ENCODE results near the gene VPREB3. TPM values are rescaled to one million over a fixed set of nuclear protein-coding genes. Genes with fewer than 3 reads are reported as not detected.

VPREB3 gene
- total and polyA plus RNA-seq, 2 donors from 2014 or later, result 1.0 to 1.3 TPM

DNA sequence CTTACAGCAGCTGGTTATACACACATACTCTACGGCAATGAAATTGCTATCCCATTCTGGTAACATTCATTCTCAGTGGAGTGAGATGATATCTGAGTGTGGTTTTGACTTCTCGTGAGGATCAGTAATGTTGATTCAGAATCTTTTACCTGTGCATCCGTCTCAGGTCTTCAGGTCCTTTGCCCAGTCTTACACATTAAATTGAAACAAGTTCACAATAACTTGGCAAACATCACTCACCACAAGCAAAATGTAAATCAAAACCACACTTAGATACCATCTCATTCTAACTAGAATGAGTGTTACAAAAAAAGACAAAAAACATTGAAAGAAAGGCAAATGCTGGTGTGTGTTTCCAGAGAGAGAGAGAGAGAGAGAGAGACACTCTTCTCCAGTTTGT is 49.4 kb downstream of the VPREB3 start:
- Histone ChIP-seq H3K27ac (ENCODE audit: low read depth in 2 of 2, low read length in 2 of 2) (no peak overlapping the region), H3K9ac (ENCODE audit: low read length in 3 of 3) (no peak overlapping the region), H3K36me3 (ENCODE audit: control insufficient read depth in 2 of 3, insufficient read depth in 3 of 3, low read length in 3 of 3) (peaks cover 9 to 78% (median 60%) of the 10 kb centered on the region in 3 donors), H3K27me3 (ENCODE audit: control insufficient read depth, insufficient read depth, low read length) (no peaks in the 10 kb centered on the region), H3K4me1 (ENCODE audit: control insufficient read depth in 2 of 3, insufficient read depth in 2 of 3, low read depth in 1 of 3, low read length in 3 of 3) (peaks cover 0 to 2% (median 0%) of the 10 kb centered on the region in 3 donors), H3K4me3 (ENCODE audit: low read length in 3 of 3) (no peak overlapping the region), H3K9me3 (ENCODE audit: control insufficient read depth in 2 of 3, insufficient read depth in 1 of 3, low read length in 3 of 3) (no peaks in the 10 kb centered on the region)
- DNase-seq (no peak), FAIRE-seq (no peak)
- TF ChIP-seq, protein P1, sequence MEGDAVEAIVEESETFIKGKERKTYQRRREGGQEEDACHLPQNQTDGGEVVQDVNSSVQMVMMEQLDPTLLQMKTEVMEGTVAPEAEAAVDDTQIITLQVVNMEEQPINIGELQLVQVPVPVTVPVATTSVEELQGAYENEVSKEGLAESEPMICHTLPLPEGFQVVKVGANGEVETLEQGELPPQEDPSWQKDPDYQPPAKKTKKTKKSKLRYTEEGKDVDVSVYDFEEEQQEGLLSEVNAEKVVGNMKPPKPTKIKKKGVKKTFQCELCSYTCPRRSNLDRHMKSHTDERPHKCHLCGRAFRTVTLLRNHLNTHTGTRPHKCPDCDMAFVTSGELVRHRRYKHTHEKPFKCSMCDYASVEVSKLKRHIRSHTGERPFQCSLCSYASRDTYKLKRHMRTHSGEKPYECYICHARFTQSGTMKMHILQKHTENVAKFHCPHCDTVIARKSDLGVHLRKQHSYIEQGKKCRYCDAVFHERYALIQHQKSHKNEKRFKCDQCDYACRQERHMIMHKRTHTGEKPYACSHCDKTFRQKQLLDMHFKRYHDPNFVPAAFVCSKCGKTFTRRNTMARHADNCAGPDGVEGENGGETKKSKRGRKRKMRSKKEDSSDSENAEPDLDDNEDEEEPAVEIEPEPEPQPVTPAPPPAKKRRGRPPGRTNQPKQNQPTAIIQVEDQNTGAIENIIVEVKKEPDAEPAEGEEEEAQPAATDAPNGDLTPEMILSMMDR (IDR thresholded peaks at IDR 0.05; ENCODE audit: borderline replicate concordance, extremely low read depth, insufficient read depth), result no peak
- intact Hi-C loops (cut with DNase I), result no loop called here

DNA sequence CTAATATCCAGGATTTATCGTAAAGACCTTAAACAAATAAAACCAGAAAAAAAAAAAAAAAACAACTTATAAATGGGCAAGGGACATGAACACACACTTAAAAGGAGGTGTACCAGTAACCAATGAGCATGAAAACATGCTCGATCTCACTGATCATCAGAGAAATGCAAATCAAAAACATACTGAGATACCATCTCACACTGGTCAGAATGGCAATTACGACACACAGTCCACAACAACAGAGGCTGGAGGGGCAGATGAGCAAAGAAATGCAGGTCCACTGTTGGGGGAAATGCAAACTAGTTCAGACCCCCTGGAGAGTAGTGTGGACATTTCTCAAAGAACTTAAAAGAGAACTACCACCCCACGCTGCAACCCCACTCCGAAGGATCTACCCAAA is 50.2 kb downstream of the VPREB3 start:
- H3K4me3 ChIP-seq (ENCODE audit: low read length in 3 of 3), result no peak overlapping the region
- H3K36me3 ChIP-seq (ENCODE audit: control insufficient read depth in 2 of 3, insufficient read depth in 3 of 3, low read length in 3 of 3), result peaks cover 6 to 75% (median 52%) of the 10 kb centered on the region in 3 donors
- TF ChIP-seq, protein P1 (IDR thresholded peaks at IDR 0.05; ENCODE audit: borderline replicate concordance, extremely low read depth, insufficient read depth), result no peak
- no peak for DNase-seq
- H3K9ac ChIP-seq (ENCODE audit: low read length in 3 of 3), result no peak overlapping the region
- intact Hi-C loops (cut with DNase I), result no loop called here
- no peaks in the 10 kb centered on the region for H3K9me3 ChIP-seq (ENCODE audit: control insufficient read depth in 2 of 3, insufficient read depth in 1 of 3, low read length in 3 of 3)
- peaks cover 0 to 2% (median 0%) of the 10 kb centered on the region in 3 donors for H3K4me1 ChIP-seq (ENCODE audit: control insufficient read depth in 2 of 3, insufficient read depth in 2 of 3, low read depth in 1 of 3, low read length in 3 of 3)
- no peak for FAIRE-seq
- no peaks in the 10 kb centered on the region for H3K27me3 ChIP-seq (ENCODE audit: control insufficient read depth, insufficient read depth, low read length)
- no peak overlapping the region for H3K27ac ChIP-seq (ENCODE audit: low read depth in 2 of 2, low read length in 2 of 2)

Other genes with a start within 250 kb of the VPREB3 start
- gene IGLL1, start 174.1 kb downstream of the VPREB3 start, total RNA-seq, result not detected
- not detected for gene IGLL1, start 174.1 kb downstream of the VPREB3 start, polyA plus RNA-seq (ENCODE audit: insufficient read depth, low read depth, low replicate concordance)
- 1.1 TPM for gene DRICH1, start 122.1 kb downstream of the VPREB3 start, total RNA-seq
- gene DRICH1, start 122.1 kb downstream of the VPREB3 start, polyA plus RNA-seq (ENCODE audit: insufficient read depth, low read depth, low replicate concordance), result 1.3 TPM
- 0.60 TPM for gene RGL4, start 63.4 kb downstream of the VPREB3 start, total RNA-seq
- gene RGL4, start 63.4 kb downstream of the VPREB3 start, polyA plus RNA-seq (ENCODE audit: insufficient read depth, low read depth, low replicate concordance), result 0.80 TPM
- 6.6 TPM for gene ZNF70, start 3.3 kb downstream of the VPREB3 start, total RNA-seq
- gene ZNF70, start 3.3 kb downstream of the VPREB3 start, polyA plus RNA-seq (ENCODE audit: insufficient read depth, low read depth, low replicate concordance), result 1.1 TPM
- not detected for gene C22orf15, start 8.6 kb upstream of the VPREB3 start, total RNA-seq
- not detected for gene C22orf15, start 8.6 kb upstream of the VPREB3 start, polyA plus RNA-seq (ENCODE audit: insufficient read depth, low read depth, low replicate concordance)
- 190 TPM for gene CHCHD10, start 13.5 kb upstream of the VPREB3 start, total RNA-seq
- gene CHCHD10, start 13.5 kb upstream of the VPREB3 start, polyA plus RNA-seq (ENCODE audit: insufficient read depth, low read depth, low replicate concordance), result 1,445 TPM
- gene MMP11, start 18.4 kb upstream of the VPREB3 start, total RNA-seq, result 4.4 TPM
- gene MMP11, start 18.4 kb upstream of the VPREB3 start, polyA plus RNA-seq (ENCODE audit: insufficient read depth, low read depth, low replicate concordance), result 2.7 TPM
- 79.0 TPM for gene SMARCB1, start 32.5 kb upstream of the VPREB3 start, total RNA-seq
- 68.7 TPM for gene SMARCB1, start 32.5 kb upstream of the VPREB3 start, polyA plus RNA-seq (ENCODE audit: insufficient read depth, low read depth, low replicate concordance)
- gene DERL3, start 84.6 kb upstream of the VPREB3 start, total RNA-seq, result 24.7 TPM
- gene DERL3, start 84.6 kb upstream of the VPREB3 start, polyA plus RNA-seq (ENCODE audit: insufficient read depth, low read depth, low replicate concordance), result 3.1 TPM
- 28.9 TPM for gene SLC2A11, start 103.5 kb upstream of the VPREB3 start, total RNA-seq
- 23.7 TPM for gene SLC2A11, start 103.5 kb upstream of the VPREB3 start, polyA plus RNA-seq (ENCODE audit: insufficient read depth, low read depth, low replicate concordance)
- gene MIF, start 140.0 kb upstream of the VPREB3 start, total RNA-seq, result 505 TPM
- 1,211 TPM for gene MIF, start 140.0 kb upstream of the VPREB3 start, polyA plus RNA-seq (ENCODE audit: insufficient read depth, low read depth, low replicate concordance)
- 10.8 TPM for gene GSTT2B, start 206.8 kb upstream of the VPREB3 start, total RNA-seq
- 20.6 TPM for gene GSTT2B, start 206.8 kb upstream of the VPREB3 start, polyA plus RNA-seq (ENCODE audit: insufficient read depth, low read depth, low replicate concordance)
- gene DDTL, start 212.5 kb upstream of the VPREB3 start, total RNA-seq, result 5.6 TPM
- gene DDTL, start 212.5 kb upstream of the VPREB3 start, polyA plus RNA-seq (ENCODE audit: insufficient read depth, low read depth, low replicate concordance), result 6.9 TPM
- gene DDT, start 220.0 kb upstream of the VPREB3 start, total RNA-seq, result 97.4 TPM
- 448 TPM for gene DDT, start 220.0 kb upstream of the VPREB3 start, polyA plus RNA-seq (ENCODE audit: insufficient read depth, low read depth, low replicate concordance)
- gene GSTT2, start 225.7 kb upstream of the VPREB3 start, total RNA-seq, result 2.4 TPM
- gene GSTT2, start 225.7 kb upstream of the VPREB3 start, polyA plus RNA-seq (ENCODE audit: insufficient read depth, low read depth, low replicate concordance), result 1.3 TPM